Fibroblast of pulmonary artery (primary cell): ENCODE data around the gene CNTN4.

Source experiments
- DNase-seq: peaks from one replicate; pipeline ENCODE4 v3.0.0-alpha.2; 2010; ENCODE audit warnings: low read depth
- H3K4me3 ChIP-seq: replicated peaks from 2 replicates; pipeline ENCODE4 v1.5.1; 2011; ENCODE audit warnings: low read depth, mild to moderate bottlenecking, control low read depth, low read length, moderate library complexity
- CTCF ChIP-seq: IDR thresholded peaks from 2 replicates; pipeline ENCODE4 v1.5.1; 2011; ENCODE audit warnings: mild to moderate bottlenecking, control low read depth, low read length, inconsistent platforms; ENCODE audit errors: missing control alignments

CNTN4 gene

GRCh38 chr3:2300938-2301337, 202.3 kb downstream of the CNTN4 start:
- no peak overlapping the region for H3K4me3 ChIP-seq
- DNase-seq, result no peak
- TF ChIP-seq CTCF, result no peak

GRCh38 chr3:2301361-2301760, 202.7 kb downstream of the CNTN4 start:
- H3K4me3 ChIP-seq, result no peak overlapping the region
- no peak for DNase-seq
- TF ChIP-seq CTCF, result no peak

GRCh38 chr3:2303566-2303965, 204.9 kb downstream of the CNTN4 start:
- no peak for TF ChIP-seq CTCF
- peak; percentile 0 for DNase-seq
- no peak overlapping the region for H3K4me3 ChIP-seq

GRCh38 chr3:2311022-2311421, 212.4 kb downstream of the CNTN4 start:
- H3K4me3 ChIP-seq, result no peak overlapping the region
- DNase-seq, result no peak
- TF ChIP-seq CTCF, result no peak

- TF ChIP-seq CTCF, result no peak
- DNase-seq, result no peak
- H3K4me3 ChIP-seq, result no peak overlapping the region
Measured at GRCh38 chr3:2317521-2317920, 218.9 kb downstream of the CNTN4 start.

GRCh38 chr3:2334921-2335320, 236.3 kb downstream of the CNTN4 start:
- no peak for TF ChIP-seq CTCF
- no peak for DNase-seq
- no peak overlapping the region for H3K4me3 ChIP-seq

- no peak for DNase-seq
- no peak for TF ChIP-seq CTCF
Measured at GRCh38 chr3:2343031-2343682, 244.5 kb downstream of the CNTN4 start.

More at GRCh38 chr3:2343031-2343682, 244.5 kb downstream of the CNTN4 start:
- H3K4me3 ChIP-seq, result no peak overlapping the region
